Germinal center (tissue), 1 donor: ENCODE data around the gene TMEM208.

Source experiments
- DNase-seq: peaks from one replicate; pipeline ENCODE4 v3.0.0; 2012; ENCODE audit warnings: mixed read lengths, low spot score

TMEM208 gene

GRCh38 chr16:67252609-67253497 is 25.9 kb downstream of the TMEM208 start:
- no peak for DNase-seq

GRCh38 chr16:67254801-67255552 is 28.0 kb downstream of the TMEM208 start:
- DNase-seq: no peak

GRCh38 chr16:67255553-67256221 is 28.8 kb downstream of the TMEM208 start:
- no peak for DNase-seq

- DNase-seq: no peak
Observed at GRCh38 chr16:67256701-67257230, 29.8 kb downstream of the TMEM208 start.

GRCh38 chr16:67257486-67258160 is 30.7 kb downstream of the TMEM208 start:
- no peak for DNase-seq

- DNase-seq: no peak
Observed at GRCh38 chr16:67258161-67258835, 31.4 kb downstream of the TMEM208 start.

- no peak for DNase-seq
Observed at GRCh38 chr16:67259705-67260104, 32.8 kb downstream of the TMEM208 start.

GRCh38 chr16:67260426-67261063 is 33.6 kb downstream of the TMEM208 start:
- DNase-seq: no peak

- DNase-seq: no peak
Observed at GRCh38 chr16:67263201-67263600, 36.3 kb downstream of the TMEM208 start.

- DNase-seq: no peak
Observed at GRCh38 chr16:67264277-67264676, 37.3 kb downstream of the TMEM208 start.

GRCh38 chr16:67264866-67265265 is 37.9 kb downstream of the TMEM208 start:
- no peak for DNase-seq

GRCh38 chr16:67265834-67266233 is 38.9 kb downstream of the TMEM208 start:
- no peak for DNase-seq

- no peak for DNase-seq
Observed at GRCh38 chr16:67268136-67268579, 41.2 kb downstream of the TMEM208 start.

GRCh38 chr16:67269766-67270165 is 42.8 kb downstream of the TMEM208 start:
- no peak for DNase-seq

GRCh38 chr16:67270931-67271338 is 44.0 kb downstream of the TMEM208 start:
- DNase-seq: no peak

- no peak for DNase-seq
Observed at GRCh38 chr16:67271446-67271845, 44.5 kb downstream of the TMEM208 start.

GRCh38 chr16:67275321-67275720 is 48.4 kb downstream of the TMEM208 start:
- no peak for DNase-seq

GRCh38 chr16:67277294-67277998 is 50.5 kb downstream of the TMEM208 start:
- no peak for DNase-seq

GRCh38 chr16:67277999-67278772 is 51.3 kb downstream of the TMEM208 start:
- DNase-seq: no peak
